Measurements from ENCODE around the gene RIMS1.

The RIMS1 gene

GRCh38 chr6:72363844-72364740 lies 477.7 kb downstream of the RIMS1 start:
- no peak for DNase-seq

GRCh38 chr6:72365773-72366172 lies 479.4 kb downstream of the RIMS1 start:
- DNase-seq: no peak

GRCh38 chr6:72367439-72367838 lies 481.1 kb downstream of the RIMS1 start:
- no peak for DNase-seq

- DNase-seq: no peak
These were observed 485.1 kb downstream of the RIMS1 start for GRCh38 chr6:72371473-72371872.

- DNase-seq: no peak
These were observed 487.8 kb downstream of the RIMS1 start for GRCh38 chr6:72374172-72374571.

- DNase-seq: no peak
These were observed 488.5 kb downstream of the RIMS1 start for GRCh38 chr6:72374857-72375256.

- no peak for DNase-seq
These were observed 490.4 kb downstream of the RIMS1 start for GRCh38 chr6:72376736-72377135.

- no peak for DNase-seq
These were observed 494.7 kb downstream of the RIMS1 start for GRCh38 chr6:72381076-72381475.

GRCh38 chr6:72382602-72383529 lies 496.5 kb downstream of the RIMS1 start:
- no peak for DNase-seq

GRCh38 chr6:72386324-72386723 lies 500.0 kb downstream of the RIMS1 start:
- DNase-seq: no peak

GRCh38 chr6:72389698-72390097 lies 503.3 kb downstream of the RIMS1 start:
- no peak for DNase-seq

- DNase-seq: no peak
These were observed 504.2 kb downstream of the RIMS1 start for GRCh38 chr6:72390548-72390947.

GRCh38 chr6:72401865-72402264 lies 515.5 kb downstream of the RIMS1 start:
- DNase-seq: no peak

- no peak for DNase-seq
These were observed 517.1 kb downstream of the RIMS1 start for GRCh38 chr6:72403413-72403812.

- no peak for DNase-seq
These were observed 520.2 kb downstream of the RIMS1 start for GRCh38 chr6:72406517-72406916.

- DNase-seq: no peak
These were observed 524.4 kb downstream of the RIMS1 start for GRCh38 chr6:72410769-72411168.

- DNase-seq: peak; percentile 40
These were observed 525.7 kb downstream of the RIMS1 start for GRCh38 chr6:72411872-72412708.

GRCh38 chr6:72412709-72413044 lies 526.3 kb downstream of the RIMS1 start:
- DNase-seq: no peak

GRCh38 chr6:72413884-72414283 lies 527.5 kb downstream of the RIMS1 start:
- DNase-seq: no peak

- DNase-seq: no peak
These were observed 528.3 kb downstream of the RIMS1 start for GRCh38 chr6:72414657-72415056.

- no peak for DNase-seq
These were observed 530.6 kb downstream of the RIMS1 start for GRCh38 chr6:72416744-72417465.

- no peak for DNase-seq
These were observed 531.4 kb downstream of the RIMS1 start for GRCh38 chr6:72417759-72418158.
